ENCODE data around the gene PPARD.
"Not testable (repeated sequence)": the region's sequence is repeated elsewhere in the genome, so short reads cannot be mapped to it uniquely, and the experiment has no call there.

The PPARD gene

GRCh38 chr6:35406711-35407485 lies 64.5 kb downstream of the PPARD start:
- DNase-seq (ENCODE audit: low read depth) = no peak

- no peak for DNase-seq (ENCODE audit: low read depth)
Observed at GRCh38 chr6:35409245-35409644, 66.9 kb downstream of the PPARD start.

- no peak for DNase-seq (ENCODE audit: low read depth)
Observed at GRCh38 chr6:35410131-35410530, 67.8 kb downstream of the PPARD start.

- DNase-seq (ENCODE audit: low read depth) = no peak
Observed at GRCh38 chr6:35411066-35411465, 68.7 kb downstream of the PPARD start.

- DNase-seq (ENCODE audit: low read depth) = no peak
Observed at GRCh38 chr6:35412102-35412501, 69.7 kb downstream of the PPARD start.

GRCh38 chr6:35413911-35414310 lies 71.6 kb downstream of the PPARD start:
- no peak for DNase-seq (ENCODE audit: low read depth)

GRCh38 chr6:35415065-35415891 lies 72.9 kb downstream of the PPARD start:
- no peak for DNase-seq (ENCODE audit: low read depth)

GRCh38 chr6:35417979-35418661 lies 75.8 kb downstream of the PPARD start:
- no peak for DNase-seq (ENCODE audit: low read depth)

- DNase-seq (ENCODE audit: low read depth) = no peak
Observed at GRCh38 chr6:35419417-35419816, 77.1 kb downstream of the PPARD start.

- no peak for DNase-seq (ENCODE audit: low read depth)
Observed at GRCh38 chr6:35419961-35420360, 77.6 kb downstream of the PPARD start.

GRCh38 chr6:35425284-35425683 lies 82.9 kb downstream of the PPARD start:
- no peak for DNase-seq (ENCODE audit: low read depth)

- DNase-seq (ENCODE audit: low read depth) = no peak
Observed at GRCh38 chr6:35426074-35426473, 83.7 kb downstream of the PPARD start.

GRCh38 chr6:35427435-35427834 lies 85.1 kb downstream of the PPARD start:
- no peak for DNase-seq (ENCODE audit: low read depth)

- no peak for DNase-seq (ENCODE audit: low read depth)
Observed at GRCh38 chr6:35427851-35428321, 85.5 kb downstream of the PPARD start.

GRCh38 chr6:35428421-35429149 lies 86.2 kb downstream of the PPARD start:
- no peak for DNase-seq (ENCODE audit: low read depth)

GRCh38 chr6:35429463-35429862 lies 87.1 kb downstream of the PPARD start:
- DNase-seq (ENCODE audit: low read depth) = no peak

GRCh38 chr6:35432291-35432690 lies 89.9 kb downstream of the PPARD start:
- DNase-seq (ENCODE audit: low read depth) = no peak

- not testable (repeated sequence) for DNase-seq (ENCODE audit: low read depth)
Observed at GRCh38 chr6:35432702-35433101, 90.3 kb downstream of the PPARD start.

- no peak for DNase-seq (ENCODE audit: low read depth)
Observed at GRCh38 chr6:35435074-35435837, 92.9 kb downstream of the PPARD start.

- no peak for DNase-seq (ENCODE audit: low read depth)
Observed at GRCh38 chr6:35436071-35436857, 93.9 kb downstream of the PPARD start.
